Liver (tissue), 3 donors: ENCODE results near the gene ASCL5.

ENCODE experiments used
- ATF3 ChIP-seq: IDR thresholded peaks from 2 replicates; pipeline ENCODE4 v1.6.1; 2016; ENCODE audit warnings: antibody characterized with exemption
- CTCF ChIP-seq: fragments of 150-350 bp; IDR thresholded peaks from 2 replicates; pipeline ENCODE4 v1.5.1; 2017; ENCODE audit warnings: improper control_type of control experiment, low read depth, low read length; ENCODE audit not compliant: missing input control
- EGR1 ChIP-seq, 2 donors: IDR thresholded peaks; 2 replicates each; pipeline ENCODE4 v1.6.1; 2016 to 2018; ENCODE audit warnings: antibody characterized with exemption in 2 of 2, low read depth in 2 of 2
- FOXA1 ChIP-seq: IDR thresholded peaks from 2 replicates; pipeline ENCODE4 v1.6.1; 2016; ENCODE audit warnings: antibody characterized with exemption
- FOXA2 ChIP-seq: IDR thresholded peaks from 2 replicates; pipeline ENCODE4 v1.6.1; 2016; ENCODE audit warnings: antibody characterized with exemption
- HNF4G ChIP-seq: IDR thresholded peaks from 2 replicates; pipeline ENCODE4 v1.6.1; 2016; ENCODE audit warnings: antibody characterized with exemption
- JUND ChIP-seq, 2 donors: IDR thresholded peaks; 2 replicates each; pipeline ENCODE4 v1.6.1; 2016; ENCODE audit warnings: antibody characterized with exemption in 2 of 2
- MAX ChIP-seq: IDR thresholded peaks from 2 replicates; pipeline ENCODE4 v1.6.1; 2016; ENCODE audit warnings: antibody characterized with exemption
- RAD21 ChIP-seq, 2 donors: IDR thresholded peaks; 2 replicates each; pipeline ENCODE4 v1.6.1; 2016; ENCODE audit warnings: antibody characterized with exemption in 2 of 2, mild to moderate bottlenecking in 2 of 2
- REST ChIP-seq: IDR thresholded peaks from 2 replicates; pipeline ENCODE4 v1.6.1; 2016; ENCODE audit warnings: antibody characterized with exemption, mild to moderate bottlenecking
- SP1 ChIP-seq: IDR thresholded peaks from 2 replicates; pipeline ENCODE4 v1.6.1; 2018; ENCODE audit warnings: antibody characterized with exemption, mild to moderate bottlenecking
- TAF1 ChIP-seq: conservative IDR thresholded peaks from 2 replicates; pipeline ENCODE4 v1.6.1; 2016; ENCODE audit warnings: antibody characterized with exemption, mild to moderate bottlenecking
- YY1 ChIP-seq: IDR thresholded peaks from 2 replicates; pipeline ENCODE4 v1.6.1; 2016; ENCODE audit warnings: antibody characterized with exemption, mild to moderate bottlenecking
- ZBTB33 ChIP-seq: IDR thresholded peaks from 2 replicates; pipeline ENCODE4 v1.6.1; 2016; ENCODE audit warnings: antibody characterized with exemption
- donor health status: healthy.
- donor health status: healthy.

- no peak for TF ChIP-seq CTCF
- no peak for TF ChIP-seq REST
- TF ChIP-seq JUND (IDR thresholded peaks at IDR 0.05): no peak
- TF ChIP-seq FOXA1: no peak
- no peak for TF ChIP-seq RAD21 (IDR thresholded peaks at IDR 0.05)
- no peak for TF ChIP-seq YY1
- no peak for TF ChIP-seq FOXA2
- no peak for TF ChIP-seq ZBTB33
- TF ChIP-seq TAF1: no peak
- TF ChIP-seq ATF3: no peak
- no peak for TF ChIP-seq HNF4G
- TF ChIP-seq MAX: no peak
- no peak for TF ChIP-seq SP1
- TF ChIP-seq EGR1 (IDR thresholded peaks at IDR 0.05; ENCODE audit: low read depth in 2 of 2): no peak
These were observed 2.0 kb downstream of the ASCL5 start for GRCh38 chr1:201125019-201125418.
